Measurements from ENCODE around the gene FOXL3. TPM values are rescaled to one million over a fixed set of nuclear protein-coding genes. Genes with fewer than 3 reads are reported as not detected.

The FOXL3 gene
- total RNA-seq, 6 experiments from 2014 or later: not detected

GRCh38 chr7:330511-331230 lies 40.7 kb downstream of the FOXL3 start:
- 89% methylated on average over 8 of the region's 16 CpGs for WGBS (ENCODE audit: insufficient coverage, low coverage, low lambda C conversion rate, missing lambda C conversion rate)
- no peaks in the 10 kb centered on the region for H3K36me3 ChIP-seq
- peaks cover 0 to 31% (median 8%) of the 10 kb centered on the region in 4 donors for H3K4me1 ChIP-seq
- no peaks in the 10 kb centered on the region for H3K27me3 ChIP-seq
- intact Hi-C loops (cut with DNase I): no loop called here
- no peak overlapping the region for H3K4me3 ChIP-seq
- no peaks in the 10 kb centered on the region for H3K9me3 ChIP-seq
- H3K27ac ChIP-seq: no peak overlapping the region
- no peak for TF ChIP-seq POLR2A (IDR thresholded peaks at IDR 0.05)
- TF ChIP-seq CTCF (IDR thresholded peaks at IDR 0.05): no peak
- DNase-seq: no peak
- no peak for ATAC-seq

GRCh38 chr7:332020-332517 lies 42.1 kb downstream of the FOXL3 start:
- peak overlapping the region in 2 of 3 donors; percentile 33 to 53 for H3K4me3 ChIP-seq
- ATAC-seq: peak; percentile 44 to 58 (median 51)

GRCh38 chr7:332646-333392 lies 42.8 kb downstream of the FOXL3 start:
- Histone ChIP-seq H3K27me3 (no peaks in the 10 kb centered on the region), H3K36me3 (no peaks in the 10 kb centered on the region), H3K9me3 (no peaks in the 10 kb centered on the region), H3K27ac (peak overlapping the region; percentile 5 to 76 (median 56)), H3K4me3 (peak overlapping the region; percentile 33 to 53 (median 35)), H3K4me1 (peaks cover 0 to 19% (median 4%) of the 10 kb centered on the region in 4 donors)
- intact Hi-C loops (cut with DNase I): no loop called here
- 6% methylated on average over 5 of the region's 57 CpGs for WGBS (ENCODE audit: insufficient coverage, low coverage, low lambda C conversion rate, missing lambda C conversion rate)
- TF ChIP-seq POLR2A (IDR thresholded peaks at IDR 0.05) (peak; percentile 26), CTCF (IDR thresholded peaks at IDR 0.05) (peak; percentile 86 to 96 (median 95))
- ATAC-seq: peak; percentile 88 to 93 (median 90)
- peak; percentile 87 to 91 (median 89) for DNase-seq

More at GRCh38 chr7:332020-332517, 42.1 kb downstream of the FOXL3 start:
- peak overlapping the region; percentile 5 to 76 (median 56) for H3K27ac ChIP-seq
- intact Hi-C loops (cut with DNase I): no loop called here
- H3K4me1 ChIP-seq: peaks cover 0 to 24% (median 7%) of the 10 kb centered on the region in 4 donors
- no peaks in the 10 kb centered on the region for H3K27me3 ChIP-seq
- no peaks in the 10 kb centered on the region for H3K36me3 ChIP-seq
- H3K9me3 ChIP-seq: no peaks in the 10 kb centered on the region
- DNase-seq: peak; percentile 62 to 78 (median 68)
- TF ChIP-seq CTCF (IDR thresholded peaks at IDR 0.05): no peak
- TF ChIP-seq POLR2A (IDR thresholded peaks at IDR 0.05): peak; percentile 43
- 64% methylated on average over 8 of the region's 23 CpGs for WGBS (ENCODE audit: insufficient coverage, low coverage, low lambda C conversion rate, missing lambda C conversion rate)

GRCh38 chr7:333393-333764 lies 43.4 kb downstream of the FOXL3 start:
- Histone ChIP-seq H3K4me3 (peak overlapping the region in 2 of 3 donors; percentile 33 to 53), H3K27me3 (no peaks in the 10 kb centered on the region), H3K36me3 (no peaks in the 10 kb centered on the region), H3K9me3 (no peaks in the 10 kb centered on the region), H3K4me1 (peaks cover 0 to 19% (median 4%) of the 10 kb centered on the region in 4 donors), H3K27ac (peak overlapping the region in 2 of 3 donors; percentile 56 to 76)
- intact Hi-C loops (cut with DNase I): no loop called here
- TF ChIP-seq POLR2A (IDR thresholded peaks at IDR 0.05) (no peak), CTCF (IDR thresholded peaks at IDR 0.05) (no peak)
- DNase-seq (no peak), ATAC-seq (no peak)
- 30% methylated on average over 14 of the region's 17 CpGs for WGBS (ENCODE audit: insufficient coverage, low coverage, low lambda C conversion rate, missing lambda C conversion rate)

All from right lobe of liver (tissue), 6 donors.